OCI-LY7 (cell line): ENCODE results near the gene ATAD3C.

Experiments used
- EZH2phosphoT487 ChIP-seq: fragments of 200-600 bp; sonication (generic); IDR thresholded peaks from 2 replicates; pipeline ENCODE4 v1.6.1; 2018; ENCODE audit warnings: low read depth, borderline replicate concordance, mild to moderate bottlenecking, mixed run types, antibody characterized with exemption, low read length, moderate library complexity, mixed read lengths
- TF ChIP-seq, protein P1 (sequence below): fragments of 200-600 bp; sonication (generic); conservative IDR thresholded peaks from 2 replicates; pipeline ENCODE4 v1.5.1; 2014; ENCODE audit warnings: mild to moderate bottlenecking, antibody characterized with exemption, low read length, moderate library complexity, mixed read lengths

- TF ChIP-seq, protein P1, sequence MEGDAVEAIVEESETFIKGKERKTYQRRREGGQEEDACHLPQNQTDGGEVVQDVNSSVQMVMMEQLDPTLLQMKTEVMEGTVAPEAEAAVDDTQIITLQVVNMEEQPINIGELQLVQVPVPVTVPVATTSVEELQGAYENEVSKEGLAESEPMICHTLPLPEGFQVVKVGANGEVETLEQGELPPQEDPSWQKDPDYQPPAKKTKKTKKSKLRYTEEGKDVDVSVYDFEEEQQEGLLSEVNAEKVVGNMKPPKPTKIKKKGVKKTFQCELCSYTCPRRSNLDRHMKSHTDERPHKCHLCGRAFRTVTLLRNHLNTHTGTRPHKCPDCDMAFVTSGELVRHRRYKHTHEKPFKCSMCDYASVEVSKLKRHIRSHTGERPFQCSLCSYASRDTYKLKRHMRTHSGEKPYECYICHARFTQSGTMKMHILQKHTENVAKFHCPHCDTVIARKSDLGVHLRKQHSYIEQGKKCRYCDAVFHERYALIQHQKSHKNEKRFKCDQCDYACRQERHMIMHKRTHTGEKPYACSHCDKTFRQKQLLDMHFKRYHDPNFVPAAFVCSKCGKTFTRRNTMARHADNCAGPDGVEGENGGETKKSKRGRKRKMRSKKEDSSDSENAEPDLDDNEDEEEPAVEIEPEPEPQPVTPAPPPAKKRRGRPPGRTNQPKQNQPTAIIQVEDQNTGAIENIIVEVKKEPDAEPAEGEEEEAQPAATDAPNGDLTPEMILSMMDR = no peak
- no peak for TF ChIP-seq EZH2phosphoT487
Observed at GRCh38 chr1:1460540-1461130, 11.1 kb downstream of the ATAD3C start.
